GM18907 (cell line): ENCODE data around the gene SH3RF3.

Experiments
- ATAC-seq: cut with Tn5 transposase; IDR thresholded peaks from one replicate; pipeline ENCODE4 v1.9.1; 2021; ENCODE audit warnings: mild to moderate bottlenecking, moderate library complexity; ENCODE audit not compliant: unreplicated experiment

The SH3RF3 gene

DNA sequence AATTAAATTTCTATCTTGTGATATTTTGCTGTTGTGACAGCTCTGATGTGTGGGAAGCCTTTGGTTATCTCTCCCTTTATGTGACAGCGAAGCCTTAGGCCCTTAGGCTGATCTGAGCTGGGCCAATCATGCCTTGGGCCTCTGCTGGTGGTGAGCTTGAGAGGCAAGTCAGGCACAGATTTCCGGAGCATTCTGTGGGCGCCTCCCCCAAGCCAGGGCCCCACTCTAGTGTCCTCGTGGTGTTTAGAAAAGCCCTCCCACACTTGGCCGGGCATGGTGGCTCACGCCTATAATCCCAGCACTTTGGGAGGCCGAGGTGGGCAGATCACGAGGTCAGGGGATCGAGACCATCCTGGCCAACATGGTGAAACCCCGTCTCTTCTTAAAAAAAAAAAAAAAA is 239.8 kb downstream of the SH3RF3 start:
- no peak for ATAC-seq

- ATAC-seq = no peak
Observed at GRCh38 chr2:109369671-109370191, 240.7 kb downstream of the SH3RF3 start.

DNA sequence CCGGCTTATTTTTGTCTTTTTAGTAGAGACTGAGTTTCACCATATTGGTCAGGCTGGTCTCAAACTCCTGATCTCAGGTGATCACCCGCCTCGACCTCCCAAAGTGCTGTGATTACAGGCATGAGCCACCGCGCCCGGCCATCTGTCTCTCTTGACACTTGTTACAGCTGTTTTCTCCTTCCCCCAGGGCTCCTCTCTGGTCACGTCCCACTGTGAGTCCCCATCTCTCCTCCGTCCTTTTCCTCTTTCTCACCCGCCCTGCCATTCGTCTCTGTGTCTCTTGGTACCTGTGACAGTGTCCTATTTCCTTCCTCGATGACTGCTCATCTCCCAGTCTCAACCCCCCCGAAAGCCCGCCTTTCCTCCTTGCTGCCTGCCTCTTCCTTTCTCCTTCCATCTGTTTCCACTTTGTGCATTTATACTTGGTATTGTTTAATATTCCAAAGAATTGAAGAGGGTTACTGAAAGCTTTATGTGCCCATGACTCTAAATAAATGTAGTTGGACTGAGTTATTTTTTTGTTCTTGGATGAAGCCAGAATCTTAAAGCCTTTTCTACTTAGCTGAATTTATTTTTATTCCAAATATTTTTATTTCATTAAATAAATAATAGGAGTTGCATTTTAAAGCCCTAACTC is 241.5 kb downstream of the SH3RF3 start:
- ATAC-seq = no peak

- ATAC-seq = no peak
Observed at GRCh38 chr2:109371481-109372170, 242.6 kb downstream of the SH3RF3 start.

DNA sequence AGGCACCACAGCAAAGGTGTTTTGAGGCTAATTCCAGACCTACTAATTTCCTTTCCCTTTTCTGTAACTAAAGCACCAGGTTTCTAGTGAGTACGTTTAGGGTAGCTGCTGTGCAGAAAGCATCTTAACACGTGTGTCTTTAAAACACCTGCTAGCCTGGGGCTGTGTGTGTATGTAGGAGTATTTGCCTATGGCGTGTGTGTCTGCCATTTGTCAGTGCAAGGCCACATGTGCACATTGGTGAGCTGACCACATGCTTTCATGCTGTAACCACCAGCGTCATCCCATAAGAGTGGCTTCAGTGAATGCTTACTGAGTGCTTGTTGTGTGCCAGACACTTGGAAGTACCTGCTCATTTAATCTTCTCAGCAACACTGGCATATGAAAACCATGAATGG is 243.2 kb downstream of the SH3RF3 start:
- ATAC-seq = no peak

DNA sequence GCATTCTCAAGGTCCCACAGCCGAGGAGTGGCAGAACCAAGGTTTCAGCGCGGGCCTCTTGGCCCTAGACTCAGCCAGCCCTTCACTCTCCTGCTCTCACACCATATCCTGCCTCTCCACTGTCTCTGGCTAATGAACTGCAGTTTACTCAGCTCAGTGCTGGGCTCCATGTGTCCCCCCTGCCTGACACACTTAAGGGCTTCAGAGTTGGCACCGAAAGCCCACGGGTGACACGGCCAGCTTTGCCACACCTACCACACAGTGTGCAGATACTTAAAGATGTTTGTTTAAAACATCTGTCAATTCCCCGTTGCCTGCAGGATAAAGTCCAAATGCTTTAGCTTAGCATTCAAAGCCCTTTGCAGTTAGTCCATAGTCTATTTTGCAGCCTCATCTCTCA is 243.6 kb downstream of the SH3RF3 start:
- no peak for ATAC-seq

DNA sequence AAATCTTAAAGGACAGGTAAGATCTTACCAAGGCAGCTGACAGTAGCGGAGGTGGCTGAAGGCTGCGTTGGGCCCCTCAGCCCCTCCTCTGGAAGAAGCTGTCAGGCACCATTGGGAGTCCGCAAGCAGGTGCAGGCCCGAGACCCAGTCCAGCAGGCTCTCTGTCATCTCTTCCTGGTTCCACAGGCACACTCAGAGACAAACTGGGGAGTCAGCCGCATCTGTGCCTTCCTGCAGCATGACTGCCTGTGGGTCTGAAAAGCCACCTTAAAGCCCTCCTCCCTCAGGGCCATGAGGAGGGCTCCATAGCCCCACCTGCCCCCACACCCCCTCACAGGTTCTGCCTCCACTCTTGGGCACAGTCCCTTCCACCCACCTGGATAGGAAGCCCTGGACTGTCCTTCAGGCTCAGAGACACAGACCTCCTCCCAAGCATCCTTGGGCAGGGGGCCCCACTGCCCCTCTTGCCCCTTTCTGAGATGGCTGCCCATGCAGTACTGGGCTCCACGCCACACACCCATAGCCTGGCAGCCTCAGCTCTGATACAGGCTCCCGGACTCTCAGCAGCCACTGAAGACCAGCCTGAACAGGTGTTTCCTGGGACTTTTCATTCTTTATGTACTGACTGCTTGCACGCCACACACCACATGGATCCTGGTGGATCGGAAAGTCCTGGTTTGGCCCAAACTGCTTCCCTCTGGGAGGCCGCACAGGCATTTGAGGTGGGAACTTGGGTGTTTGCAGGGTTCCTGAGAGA is 245.0 kb downstream of the SH3RF3 start:
- ATAC-seq = no peak

- ATAC-seq = no peak
Observed at GRCh38 chr2:109374548-109375130, 245.6 kb downstream of the SH3RF3 start.

- no peak for ATAC-seq
Observed at GRCh38 chr2:109375131-109375561, 246.1 kb downstream of the SH3RF3 start.

DNA sequence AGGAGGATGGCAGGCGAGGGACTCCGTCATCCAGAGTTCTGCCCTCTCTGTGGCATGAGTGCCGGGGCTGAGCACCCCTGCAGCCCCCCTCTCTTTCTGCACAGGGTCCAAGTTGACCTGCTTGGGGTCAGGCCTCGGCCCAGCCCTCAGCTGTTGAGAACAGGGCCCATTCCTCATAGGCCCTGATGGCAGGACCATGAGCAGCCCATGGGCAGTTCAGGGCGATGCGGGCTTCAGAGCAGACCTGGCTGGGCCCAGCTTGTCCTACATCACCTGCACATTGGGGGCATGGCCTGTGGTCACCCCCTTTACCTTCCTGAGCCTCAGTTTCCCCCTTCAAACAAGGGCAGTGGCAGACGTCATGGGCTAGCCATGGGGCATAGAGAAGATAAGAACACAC is 246.7 kb downstream of the SH3RF3 start:
- no peak for ATAC-seq

DNA sequence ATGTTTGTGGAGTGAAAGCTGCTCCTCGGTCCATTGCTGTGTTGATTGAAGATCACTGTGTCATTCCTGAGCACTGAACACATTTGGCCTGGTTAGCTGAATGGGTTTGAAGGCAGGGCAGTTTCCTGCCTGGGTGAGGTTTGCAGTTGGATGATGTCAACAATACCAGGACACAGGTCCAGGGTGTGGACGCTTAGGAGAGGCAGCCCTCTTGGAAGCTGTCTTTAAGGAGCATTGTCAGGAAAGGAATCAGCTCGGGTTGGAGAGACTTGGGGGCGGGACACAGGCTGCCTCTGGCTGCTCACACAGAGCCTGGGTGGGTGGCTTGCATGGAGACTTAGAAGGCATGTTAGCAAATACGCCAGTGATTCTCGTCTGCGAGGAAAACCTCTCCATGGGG is 247.1 kb downstream of the SH3RF3 start:
- ATAC-seq = no peak

DNA sequence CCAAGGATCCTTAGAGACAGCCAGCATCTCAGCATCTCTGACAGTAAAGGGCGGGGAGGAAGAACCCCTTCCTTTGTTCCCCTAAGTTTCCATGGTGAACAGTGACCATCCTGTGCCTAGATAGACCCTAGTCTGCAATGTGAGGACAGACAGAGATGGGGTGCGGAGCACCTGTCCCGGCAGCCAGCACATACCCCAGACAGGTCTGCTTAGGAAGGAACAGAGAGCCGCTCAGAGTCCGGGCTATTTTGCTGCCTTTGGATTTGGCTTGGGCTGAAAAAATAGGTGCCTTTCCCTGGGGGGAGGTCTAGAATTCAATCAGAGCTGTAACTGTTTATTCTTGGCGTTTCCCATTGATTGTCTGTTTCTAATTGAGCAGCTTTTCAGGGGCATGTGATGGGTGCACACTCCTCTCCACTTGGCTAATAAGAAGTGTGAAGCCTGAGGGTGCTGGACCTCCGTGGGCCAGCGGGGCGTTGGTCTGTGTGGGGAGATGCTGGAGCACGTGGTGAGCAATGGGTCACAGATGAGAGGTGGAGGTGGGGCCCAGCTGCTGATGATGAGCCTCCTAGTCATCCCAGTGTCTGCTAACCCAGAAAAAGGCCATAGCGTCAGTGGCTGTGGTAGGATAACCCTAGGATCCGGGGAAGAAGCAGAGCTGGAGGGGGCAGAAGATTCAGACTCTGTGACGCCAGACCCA is 247.9 kb downstream of the SH3RF3 start:
- no peak for ATAC-seq

- no peak for ATAC-seq
Observed at GRCh38 chr2:109377976-109378375, 249.0 kb downstream of the SH3RF3 start.

- no peak for ATAC-seq
Observed at GRCh38 chr2:109378682-109379081, 249.7 kb downstream of the SH3RF3 start.

DNA sequence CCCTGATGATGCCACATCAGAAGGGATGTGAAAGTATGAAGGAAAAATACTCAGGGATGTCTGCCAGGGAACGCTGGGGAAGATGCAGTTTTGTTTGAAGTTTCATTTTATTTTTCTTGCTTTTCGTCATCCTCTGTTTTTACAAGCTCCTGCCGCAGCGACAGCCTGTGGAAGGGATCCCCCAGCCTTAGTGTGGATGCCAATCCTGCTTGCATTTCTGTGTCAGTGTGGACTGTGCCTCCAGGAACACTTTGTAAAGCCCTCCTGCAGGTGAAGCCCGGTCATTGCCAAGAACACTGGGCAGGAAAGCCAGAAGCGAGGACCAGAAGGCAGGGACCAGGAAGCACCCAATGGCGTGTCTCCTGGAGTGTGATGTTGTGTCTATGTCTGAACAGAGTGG is 250.5 kb downstream of the SH3RF3 start:
- no peak for ATAC-seq

DNA sequence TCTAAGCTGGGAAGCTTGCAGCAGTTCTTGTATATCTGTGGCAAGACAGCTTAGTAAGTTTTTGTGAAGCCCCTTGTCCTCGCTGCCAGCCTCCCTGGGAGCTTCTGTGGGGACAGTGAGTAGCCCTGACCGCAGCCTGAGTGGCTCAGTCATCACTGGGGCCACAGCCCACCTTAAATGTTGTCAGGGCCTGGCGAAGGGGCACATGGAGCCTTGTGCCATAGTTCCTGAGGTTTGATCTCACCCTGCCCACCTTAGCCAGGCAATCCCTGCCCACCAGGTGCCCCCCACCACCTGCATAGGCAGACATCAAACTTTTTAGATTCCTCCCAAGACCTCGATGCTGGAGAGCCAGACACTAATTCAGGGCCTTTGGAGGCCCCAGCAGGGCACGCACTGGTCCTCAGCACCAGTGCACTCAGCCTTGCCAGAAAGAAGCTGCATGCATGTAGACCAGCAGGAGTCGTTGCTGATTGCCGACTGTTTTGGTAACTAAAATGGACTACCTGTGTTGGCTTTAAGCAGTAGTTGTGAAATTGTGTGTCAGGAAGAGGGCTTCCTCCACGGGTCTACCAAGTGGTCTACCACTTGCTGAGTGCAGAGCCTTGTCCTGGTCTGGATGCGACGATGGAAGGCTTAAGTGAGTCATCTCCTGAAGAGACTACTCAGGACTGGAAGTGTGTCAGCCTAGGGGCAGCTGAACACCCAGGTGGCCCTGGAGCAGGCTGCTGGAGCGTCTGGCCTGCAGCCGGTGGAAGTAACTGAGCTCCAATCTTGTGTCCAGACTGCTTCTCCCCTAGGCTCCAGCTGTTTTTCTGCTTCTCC is 251.7 kb downstream of the SH3RF3 start:
- no peak for ATAC-seq

- ATAC-seq = no peak
Observed at GRCh38 chr2:109381327-109381820, 252.4 kb downstream of the SH3RF3 start.

- no peak for ATAC-seq
Observed at GRCh38 chr2:109382226-109382895, 253.4 kb downstream of the SH3RF3 start.

- no peak for ATAC-seq
Observed at GRCh38 chr2:109382951-109383350, 253.9 kb downstream of the SH3RF3 start.
